Liver (tissue), 9 donors: Measurements from ENCODE around the gene CRYGD. TPM values are rescaled to one million over a fixed set of nuclear protein-coding genes. Genes with fewer than 3 reads are reported as not detected.

ENCODE experiments used
- DNase-seq: peaks from one replicate; pipeline ENCODE4 v3.0.0-alpha.2; 2017; ENCODE audit warnings: low spot score
- H3K27ac ChIP-seq, 2 donors: one replicate each; pipeline ENCODE4 v1.7.0; 2013; ENCODE audit warnings: inconsistent platforms in 2 of 2, low read length in 2 of 2, control low read depth in 1 of 2, low read depth in 1 of 2, mild to moderate bottlenecking in 1 of 2
- H3K27me3 ChIP-seq, 4 donors: one replicate each; pipeline versions ENCODE4 v1.6.1 to v1.7.0; 2013; ENCODE audit warnings: low read length in 3 of 4, inconsistent platforms in 1 of 4, mild to moderate bottlenecking in 1 of 4, moderate library complexity in 1 of 4; ENCODE audit not compliant: control insufficient read depth in 4 of 4, insufficient read depth in 4 of 4
- H3K36me3 ChIP-seq, 4 donors: one replicate each; pipeline versions ENCODE4 v1.6.1 to v1.7.0; 2013; ENCODE audit warnings: low read length in 3 of 4, mild to moderate bottlenecking in 3 of 4, low read depth in 1 of 4, moderate library complexity in 1 of 4; ENCODE audit not compliant: control insufficient read depth in 4 of 4, insufficient read depth in 3 of 4
- H3K4me1 ChIP-seq, 4 donors: one replicate each; pipeline versions ENCODE4 v1.6.1 to v1.7.0; 2013; ENCODE audit warnings: low read length in 3 of 4, mild to moderate bottlenecking in 3 of 4, moderate library complexity in 1 of 4; ENCODE audit not compliant: control insufficient read depth in 4 of 4, insufficient read depth in 4 of 4
- H3K4me3 ChIP-seq, 3 donors: one replicate each; pipeline versions ENCODE4 v1.6.1 to v1.7.0; 2013; ENCODE audit warnings: low read length in 3 of 3, control low read depth in 1 of 3, low read depth in 1 of 3, mild to moderate bottlenecking in 1 of 3
- H3K9ac ChIP-seq, 2 donors: one replicate each; pipeline ENCODE4 v1.7.0; 2013; ENCODE audit warnings: low read length in 2 of 2, mild to moderate bottlenecking in 2 of 2, moderate library complexity in 2 of 2, control low read depth in 1 of 2, low read depth in 1 of 2
- H3K9me3 ChIP-seq, 4 donors: one replicate each; pipeline versions ENCODE4 v1.6.1 to v1.7.0; 2013; ENCODE audit warnings: low read length in 3 of 4; ENCODE audit not compliant: control insufficient read depth in 4 of 4
- ATF3 ChIP-seq: IDR thresholded peaks from 2 replicates; pipeline ENCODE4 v1.6.1; 2016; ENCODE audit warnings: antibody characterized with exemption
- CTCF ChIP-seq: fragments of 150-350 bp; IDR thresholded peaks from 2 replicates; pipeline ENCODE4 v1.5.1; 2017; ENCODE audit warnings: improper control_type of control experiment, low read depth, low read length; ENCODE audit not compliant: missing input control
- EGR1 ChIP-seq, 2 donors: IDR thresholded peaks; 2 replicates each; pipeline ENCODE4 v1.6.1; 2016 to 2018; ENCODE audit warnings: antibody characterized with exemption in 2 of 2, low read depth in 2 of 2
- FOXA1 ChIP-seq: IDR thresholded peaks from 2 replicates; pipeline ENCODE4 v1.6.1; 2016; ENCODE audit warnings: antibody characterized with exemption
- FOXA2 ChIP-seq: IDR thresholded peaks from 2 replicates; pipeline ENCODE4 v1.6.1; 2016; ENCODE audit warnings: antibody characterized with exemption
- GABPA ChIP-seq, 2 donors: IDR thresholded peaks in 1 of 2; conservative IDR thresholded peaks in 1 of 2; 2 replicates each; pipeline ENCODE4 v1.6.1; 2016; ENCODE audit warnings: antibody characterized with exemption in 2 of 2, mild to moderate bottlenecking in 1 of 2, moderate library complexity in 1 of 2
- HNF4A ChIP-seq, 2 donors: conservative IDR thresholded peaks; 2 replicates each; pipeline ENCODE4 v1.6.1; 2016; ENCODE audit warnings: antibody characterized with exemption in 2 of 2, mild to moderate bottlenecking in 2 of 2
- HNF4G ChIP-seq: IDR thresholded peaks from 2 replicates; pipeline ENCODE4 v1.6.1; 2016; ENCODE audit warnings: antibody characterized with exemption
- JUND ChIP-seq, 2 donors: IDR thresholded peaks; 2 replicates each; pipeline ENCODE4 v1.6.1; 2016; ENCODE audit warnings: antibody characterized with exemption in 2 of 2
- MAX ChIP-seq: IDR thresholded peaks from 2 replicates; pipeline ENCODE4 v1.6.1; 2016; ENCODE audit warnings: antibody characterized with exemption
- NR2F2 ChIP-seq: IDR thresholded peaks from 2 replicates; pipeline ENCODE4 v1.6.1; 2016; ENCODE audit warnings: antibody characterized with exemption
- RAD21 ChIP-seq, 2 donors: IDR thresholded peaks; 2 replicates each; pipeline ENCODE4 v1.6.1; 2016; ENCODE audit warnings: antibody characterized with exemption in 2 of 2, mild to moderate bottlenecking in 2 of 2
- REST ChIP-seq: IDR thresholded peaks from 2 replicates; pipeline ENCODE4 v1.6.1; 2016; ENCODE audit warnings: antibody characterized with exemption, mild to moderate bottlenecking
- RXRA ChIP-seq, 2 donors: IDR thresholded peaks; 2 replicates each; pipeline ENCODE4 v1.6.1; 2017 to 2018; ENCODE audit warnings: antibody characterized with exemption in 2 of 2, mild to moderate bottlenecking in 1 of 2
- SP1 ChIP-seq: IDR thresholded peaks from 2 replicates; pipeline ENCODE4 v1.6.1; 2018; ENCODE audit warnings: antibody characterized with exemption, mild to moderate bottlenecking
- TAF1 ChIP-seq: conservative IDR thresholded peaks from 2 replicates; pipeline ENCODE4 v1.6.1; 2016; ENCODE audit warnings: antibody characterized with exemption, mild to moderate bottlenecking
- YY1 ChIP-seq: IDR thresholded peaks from 2 replicates; pipeline ENCODE4 v1.6.1; 2016; ENCODE audit warnings: antibody characterized with exemption, mild to moderate bottlenecking
- ZBTB33 ChIP-seq: IDR thresholded peaks from 2 replicates; pipeline ENCODE4 v1.6.1; 2016; ENCODE audit warnings: antibody characterized with exemption
- WGBS: extraction: QIAGEN DNeasy Blood & Tissue Kit; methylation state at CpG from one replicate; pipeline ENCODE4 v1.1.7; 2013; 5-methylcytosine and 5-hydroxymethylcytosine counted together
- polyA plus RNA-seq, 2 donors: library from polyadenylated mRNA; stranded (reverse) in 1 of 2; unstranded in 1 of 2; fragments of 200-250 nt in 1 of 2; fragments of >200 nt in 1 of 2; fragmentation: Nextera tagmentation in 1 of 2; extraction: Ambion mirVana in 1 of 2; gene quantifications; one replicate each; pipeline versions ENCODE4 v1.2.1 to v1.2.3, GENCODE V29; 2013 to 2015
- total RNA-seq, 2 donors: library from RNA; depleted of rRNA; stranded (reverse); fragments of >200 nt; gene quantifications; one replicate each; pipeline ENCODE4 v1.2.3, GENCODE V29; 2014
- donor health status: healthy.
- donor health status: healthy.
- donor health status: healthy.
- donor health status: healthy.
- donor health status: healthy.

The CRYGD gene
- total and polyA plus RNA-seq, 4 donors = not detected

GRCh38 chr2:208130712-208131110 lies 6.4 kb upstream of the CRYGD start:
- Histone ChIP-seq H3K27me3 (no peaks in the 10 kb centered on the region), H3K36me3 (no peaks in the 10 kb centered on the region), H3K9me3 (no peaks in the 10 kb centered on the region), H3K27ac (no peak overlapping the region), H3K4me3 (no peak overlapping the region), H3K4me1 (peaks cover 0 to under 1% (median 0%) of the 10 kb centered on the region in 4 donors), H3K9ac (no peak overlapping the region)
- DNase-seq = no peak
- WGBS = 84% methylated on average over 6 of the region's 6 CpGs
- TF ChIP-seq YY1 = no peak
- TF ChIP-seq REST = no peak
- no peak for TF ChIP-seq HNF4A (conservative IDR thresholded peaks at IDR 0.05)
- no peak for TF ChIP-seq CTCF
- TF ChIP-seq MAX = no peak
- TF ChIP-seq RXRA (IDR thresholded peaks at IDR 0.05) = no peak
- no peak for TF ChIP-seq GABPA (IDR thresholded peaks at IDR 0.05 in 1 of 2, conservative IDR thresholded peaks at IDR 0.05 in 1 of 2)
- no peak for TF ChIP-seq EGR1 (IDR thresholded peaks at IDR 0.05; ENCODE audit: low read depth in 2 of 2)
- TF ChIP-seq FOXA1 = no peak
- TF ChIP-seq SP1 = no peak
- TF ChIP-seq ATF3 = no peak
- no peak for TF ChIP-seq RAD21 (IDR thresholded peaks at IDR 0.05)
- TF ChIP-seq ZBTB33 = no peak
- no peak for TF ChIP-seq FOXA2
- no peak for TF ChIP-seq TAF1
- no peak for TF ChIP-seq HNF4G
- TF ChIP-seq JUND (IDR thresholded peaks at IDR 0.05) = no peak
- no peak for TF ChIP-seq NR2F2
